SH-SY5Y (cell line): Measurements from ENCODE around the gene TMEM184B.

Source experiments
- GATA2 ChIP-seq: IDR thresholded peaks from 2 replicates; pipeline ENCODE4 v1.6.1; 2011; ENCODE audit warnings: mild to moderate bottlenecking, low read depth, low read length
- GATA3 ChIP-seq: IDR thresholded peaks from 2 replicates; pipeline ENCODE4 v1.6.1; 2011; ENCODE audit warnings: low read depth, mild to moderate bottlenecking, low read length, moderate library complexity

DNA sequence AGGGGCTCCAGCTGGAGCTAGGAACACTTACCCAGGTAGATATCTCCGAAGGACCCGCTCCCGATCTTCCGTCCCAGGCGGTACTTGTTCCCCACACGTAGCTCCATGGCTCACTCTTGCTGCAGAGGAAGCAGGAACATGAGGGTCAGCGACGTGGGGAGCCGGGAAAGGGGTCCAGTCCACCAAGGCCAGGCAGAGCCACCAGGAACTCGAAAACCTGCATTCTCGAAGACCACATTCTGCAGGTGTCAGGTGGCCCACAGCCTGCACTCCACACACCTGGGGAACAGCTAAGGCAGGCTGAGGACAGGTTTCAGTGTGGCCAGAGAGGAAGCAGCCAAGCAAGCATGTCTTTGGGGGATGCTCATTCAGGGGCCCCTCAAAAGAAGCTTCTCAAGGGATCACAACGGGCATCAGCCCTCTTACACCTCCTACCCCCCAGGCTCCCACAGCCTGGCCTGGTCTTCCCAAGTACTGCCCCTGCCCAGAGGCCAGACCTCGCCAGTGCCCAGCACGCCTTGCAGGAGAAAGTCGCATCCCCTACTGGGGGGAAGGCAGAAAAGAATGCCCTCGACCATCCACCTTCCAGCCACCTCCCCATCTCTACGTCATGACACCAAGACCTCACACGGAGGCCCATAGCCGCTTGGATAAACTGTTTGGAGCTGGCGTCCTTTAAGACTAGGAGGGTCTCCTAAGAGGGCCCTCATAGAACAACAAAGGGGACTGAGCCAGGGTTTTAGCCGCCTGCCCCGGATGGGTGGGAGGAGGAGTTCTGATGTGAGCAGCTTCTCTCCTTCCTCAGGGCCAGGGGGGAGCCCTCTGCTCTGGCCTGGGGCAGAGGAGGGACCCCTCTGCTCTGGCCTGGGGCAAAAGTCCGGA, 41.5 kb upstream of the TMEM184B start:
- TF ChIP-seq GATA2 = no peak
- no peak for TF ChIP-seq GATA3
